A549 (cell line): ENCODE data around the gene IL17RE.

Experiments
- CEBPB ChIP-seq, 2 experiments: fragments of >200 bp in 1 of 2; sonication (Bioruptor Twin) in 1 of 2; formaldehyde crosslinking in 1 of 2; IDR thresholded peaks; 2 replicates each; pipeline ENCODE4 v1.6.1; 2012 to 2016
- POLR2A ChIP-seq: IDR thresholded peaks from 2 replicates; pipeline ENCODE4 v1.6.1; 2012; ENCODE audit warnings: mild to moderate bottlenecking, low read length
- TF ChIP-seq, protein P1 (sequence below): fragments of >200 bp; sonication (Bioruptor Twin); formaldehyde crosslinking; IDR thresholded peaks from 3 replicates; pipeline ENCODE4 v1.5.1; 2016

DNA sequence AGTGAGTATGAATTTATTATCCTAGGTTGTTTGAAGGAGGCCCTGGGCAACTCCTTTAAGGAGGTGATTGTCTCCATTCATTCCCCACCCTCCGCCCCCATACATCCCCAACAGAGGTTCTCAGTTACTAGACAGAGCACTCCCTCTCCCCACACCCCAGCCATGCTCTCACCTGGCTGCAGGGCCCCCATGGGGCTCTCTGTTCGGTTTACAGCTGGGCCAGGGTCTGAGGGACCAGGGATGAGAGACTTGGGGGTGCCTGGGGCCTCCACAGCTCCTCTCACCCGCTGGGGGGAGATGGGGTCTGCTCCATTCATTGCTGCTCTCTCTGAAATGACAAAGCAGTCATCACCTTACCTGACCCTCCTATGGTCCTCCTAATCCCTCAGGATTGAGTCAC lies 45.9 kb downstream of the IL17RE start:
- TF ChIP-seq POLR2A (no peak), CEBPB (IDR thresholded peaks at IDR 0.05) (no peak)
- TF ChIP-seq, protein P1, sequence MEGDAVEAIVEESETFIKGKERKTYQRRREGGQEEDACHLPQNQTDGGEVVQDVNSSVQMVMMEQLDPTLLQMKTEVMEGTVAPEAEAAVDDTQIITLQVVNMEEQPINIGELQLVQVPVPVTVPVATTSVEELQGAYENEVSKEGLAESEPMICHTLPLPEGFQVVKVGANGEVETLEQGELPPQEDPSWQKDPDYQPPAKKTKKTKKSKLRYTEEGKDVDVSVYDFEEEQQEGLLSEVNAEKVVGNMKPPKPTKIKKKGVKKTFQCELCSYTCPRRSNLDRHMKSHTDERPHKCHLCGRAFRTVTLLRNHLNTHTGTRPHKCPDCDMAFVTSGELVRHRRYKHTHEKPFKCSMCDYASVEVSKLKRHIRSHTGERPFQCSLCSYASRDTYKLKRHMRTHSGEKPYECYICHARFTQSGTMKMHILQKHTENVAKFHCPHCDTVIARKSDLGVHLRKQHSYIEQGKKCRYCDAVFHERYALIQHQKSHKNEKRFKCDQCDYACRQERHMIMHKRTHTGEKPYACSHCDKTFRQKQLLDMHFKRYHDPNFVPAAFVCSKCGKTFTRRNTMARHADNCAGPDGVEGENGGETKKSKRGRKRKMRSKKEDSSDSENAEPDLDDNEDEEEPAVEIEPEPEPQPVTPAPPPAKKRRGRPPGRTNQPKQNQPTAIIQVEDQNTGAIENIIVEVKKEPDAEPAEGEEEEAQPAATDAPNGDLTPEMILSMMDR = no peak
